Suppressor macrophage treated with lipopolysaccharide for 4 hours (primary cell): ENCODE measurements around the gene ATF5.

Experiments
- DNase-seq: peaks from one replicate; pipeline ENCODE4 v3.0.0-alpha.2; 2020

Gene ATF5

GRCh38 chr19:49981603-49982593, 52.9 kb downstream of the ATF5 start:
- no peak for DNase-seq
